Liver (tissue), 9 donors: ENCODE measurements around the gene SH3BP2. TPM values are rescaled to one million over a fixed set of nuclear protein-coding genes. Genes with fewer than 3 reads are reported as not detected.

Source experiments
- DNase-seq: peaks from one replicate; pipeline ENCODE4 v3.0.0-alpha.2; 2017; ENCODE audit warnings: low spot score
- H3K27ac ChIP-seq, 2 donors: one replicate each; pipeline ENCODE4 v1.7.0; 2013; ENCODE audit warnings: inconsistent platforms in 2 of 2, low read length in 2 of 2, control low read depth in 1 of 2, low read depth in 1 of 2, mild to moderate bottlenecking in 1 of 2
- H3K27me3 ChIP-seq, 4 donors: one replicate each; pipeline versions ENCODE4 v1.6.1 to v1.7.0; 2013; ENCODE audit warnings: low read length in 3 of 4, inconsistent platforms in 1 of 4, mild to moderate bottlenecking in 1 of 4, moderate library complexity in 1 of 4; ENCODE audit not compliant: control insufficient read depth in 4 of 4, insufficient read depth in 4 of 4
- H3K36me3 ChIP-seq, 4 donors: one replicate each; pipeline versions ENCODE4 v1.6.1 to v1.7.0; 2013; ENCODE audit warnings: low read length in 3 of 4, mild to moderate bottlenecking in 3 of 4, low read depth in 1 of 4, moderate library complexity in 1 of 4; ENCODE audit not compliant: control insufficient read depth in 4 of 4, insufficient read depth in 3 of 4
- H3K4me1 ChIP-seq, 4 donors: one replicate each; pipeline versions ENCODE4 v1.6.1 to v1.7.0; 2013; ENCODE audit warnings: low read length in 3 of 4, mild to moderate bottlenecking in 3 of 4, moderate library complexity in 1 of 4; ENCODE audit not compliant: control insufficient read depth in 4 of 4, insufficient read depth in 4 of 4
- H3K4me3 ChIP-seq, 3 donors: one replicate each; pipeline versions ENCODE4 v1.6.1 to v1.7.0; 2013; ENCODE audit warnings: low read length in 3 of 3, control low read depth in 1 of 3, low read depth in 1 of 3, mild to moderate bottlenecking in 1 of 3
- H3K9ac ChIP-seq, 2 donors: one replicate each; pipeline ENCODE4 v1.7.0; 2013; ENCODE audit warnings: low read length in 2 of 2, mild to moderate bottlenecking in 2 of 2, moderate library complexity in 2 of 2, control low read depth in 1 of 2, low read depth in 1 of 2
- H3K9me3 ChIP-seq, 4 donors: one replicate each; pipeline versions ENCODE4 v1.6.1 to v1.7.0; 2013; ENCODE audit warnings: low read length in 3 of 4; ENCODE audit not compliant: control insufficient read depth in 4 of 4
- ATF3 ChIP-seq: IDR thresholded peaks from 2 replicates; pipeline ENCODE4 v1.6.1; 2016; ENCODE audit warnings: antibody characterized with exemption
- CTCF ChIP-seq: fragments of 150-350 bp; IDR thresholded peaks from 2 replicates; pipeline ENCODE4 v1.5.1; 2017; ENCODE audit warnings: improper control_type of control experiment, low read depth, low read length; ENCODE audit not compliant: missing input control
- EGR1 ChIP-seq, 2 donors: IDR thresholded peaks; 2 replicates each; pipeline ENCODE4 v1.6.1; 2016 to 2018; ENCODE audit warnings: antibody characterized with exemption in 2 of 2, low read depth in 2 of 2
- FOXA1 ChIP-seq: IDR thresholded peaks from 2 replicates; pipeline ENCODE4 v1.6.1; 2016; ENCODE audit warnings: antibody characterized with exemption
- FOXA2 ChIP-seq: IDR thresholded peaks from 2 replicates; pipeline ENCODE4 v1.6.1; 2016; ENCODE audit warnings: antibody characterized with exemption
- GABPA ChIP-seq, 2 donors: IDR thresholded peaks in 1 of 2; conservative IDR thresholded peaks in 1 of 2; 2 replicates each; pipeline ENCODE4 v1.6.1; 2016; ENCODE audit warnings: antibody characterized with exemption in 2 of 2, mild to moderate bottlenecking in 1 of 2, moderate library complexity in 1 of 2
- HNF4A ChIP-seq, 2 donors: conservative IDR thresholded peaks; 2 replicates each; pipeline ENCODE4 v1.6.1; 2016; ENCODE audit warnings: antibody characterized with exemption in 2 of 2, mild to moderate bottlenecking in 2 of 2
- HNF4G ChIP-seq: IDR thresholded peaks from 2 replicates; pipeline ENCODE4 v1.6.1; 2016; ENCODE audit warnings: antibody characterized with exemption
- JUND ChIP-seq, 2 donors: IDR thresholded peaks; 2 replicates each; pipeline ENCODE4 v1.6.1; 2016; ENCODE audit warnings: antibody characterized with exemption in 2 of 2
- MAX ChIP-seq: IDR thresholded peaks from 2 replicates; pipeline ENCODE4 v1.6.1; 2016; ENCODE audit warnings: antibody characterized with exemption
- NR2F2 ChIP-seq: IDR thresholded peaks from 2 replicates; pipeline ENCODE4 v1.6.1; 2016; ENCODE audit warnings: antibody characterized with exemption
- RAD21 ChIP-seq, 2 donors: IDR thresholded peaks; 2 replicates each; pipeline ENCODE4 v1.6.1; 2016; ENCODE audit warnings: antibody characterized with exemption in 2 of 2, mild to moderate bottlenecking in 2 of 2
- REST ChIP-seq: IDR thresholded peaks from 2 replicates; pipeline ENCODE4 v1.6.1; 2016; ENCODE audit warnings: antibody characterized with exemption, mild to moderate bottlenecking
- RXRA ChIP-seq, 2 donors: IDR thresholded peaks; 2 replicates each; pipeline ENCODE4 v1.6.1; 2017 to 2018; ENCODE audit warnings: antibody characterized with exemption in 2 of 2, mild to moderate bottlenecking in 1 of 2
- SP1 ChIP-seq: IDR thresholded peaks from 2 replicates; pipeline ENCODE4 v1.6.1; 2018; ENCODE audit warnings: antibody characterized with exemption, mild to moderate bottlenecking
- TAF1 ChIP-seq: conservative IDR thresholded peaks from 2 replicates; pipeline ENCODE4 v1.6.1; 2016; ENCODE audit warnings: antibody characterized with exemption, mild to moderate bottlenecking
- YY1 ChIP-seq: IDR thresholded peaks from 2 replicates; pipeline ENCODE4 v1.6.1; 2016; ENCODE audit warnings: antibody characterized with exemption, mild to moderate bottlenecking
- ZBTB33 ChIP-seq: IDR thresholded peaks from 2 replicates; pipeline ENCODE4 v1.6.1; 2016; ENCODE audit warnings: antibody characterized with exemption
- WGBS: extraction: QIAGEN DNeasy Blood & Tissue Kit; methylation state at CpG from one replicate; pipeline ENCODE4 v1.1.7; 2013; 5-methylcytosine and 5-hydroxymethylcytosine counted together
- polyA plus RNA-seq, 2 donors: library from polyadenylated mRNA; stranded (reverse) in 1 of 2; unstranded in 1 of 2; fragments of 200-250 nt in 1 of 2; fragments of >200 nt in 1 of 2; fragmentation: Nextera tagmentation in 1 of 2; extraction: Ambion mirVana in 1 of 2; gene quantifications; one replicate each; pipeline versions ENCODE4 v1.2.1 to v1.2.3, GENCODE V29; 2013 to 2015
- total RNA-seq, 2 donors: library from RNA; depleted of rRNA; stranded (reverse); fragments of >200 nt; gene quantifications; one replicate each; pipeline ENCODE4 v1.2.3, GENCODE V29; 2014
- donor health status: healthy.
- donor health status: healthy.
- donor health status: healthy.
- donor health status: healthy.
- donor health status: healthy.

The SH3BP2 gene
- total and polyA plus RNA-seq, 4 donors = 17.9 to 80.2 (median 38.5) TPM

GRCh38 chr4:2786152-2786671, 6.7 kb upstream of the SH3BP2 start:
- H3K36me3 ChIP-seq = no peaks in the 10 kb centered on the region
- peaks cover 16 to 30% (median 23%) of the 10 kb centered on the region in 4 donors for H3K4me1 ChIP-seq
- H3K9ac ChIP-seq = no peak overlapping the region
- no peak for DNase-seq
- no peak overlapping the region for H3K4me3 ChIP-seq
- H3K27me3 ChIP-seq = no peaks in the 10 kb centered on the region
- no peak overlapping the region for H3K27ac ChIP-seq
- peaks cover 0 to 2% (median 0%) of the 10 kb centered on the region in 4 donors for H3K9me3 ChIP-seq
- 96% methylated on average over 7 of the region's 7 CpGs for WGBS
- TF ChIP-seq GABPA (IDR thresholded peaks at IDR 0.05 in 1 of 2, conservative IDR thresholded peaks at IDR 0.05 in 1 of 2) (no peak), HNF4G (no peak), EGR1 (IDR thresholded peaks at IDR 0.05; ENCODE audit: low read depth in 2 of 2) (no peak), YY1 (no peak), TAF1 (no peak), RXRA (IDR thresholded peaks at IDR 0.05) (no peak), JUND (IDR thresholded peaks at IDR 0.05) (no peak), NR2F2 (no peak), ZBTB33 (no peak), HNF4A (conservative IDR thresholded peaks at IDR 0.05) (no peak), SP1 (no peak), CTCF (no peak), ATF3 (no peak), FOXA2 (no peak), MAX (no peak), FOXA1 (no peak), REST (no peak), RAD21 (IDR thresholded peaks at IDR 0.05) (no peak)
